Kidney (tissue), 14 donors: ENCODE results near the gene TC2N. TPM values are rescaled to one million over a fixed set of nuclear protein-coding genes. Genes with fewer than 3 reads are reported as not detected.

Experiments used
- DNase-seq, 5 donors: peaks; one replicate each; pipeline ENCODE4 v3.0.0-alpha.2; 2013 to 2020
- FAIRE-seq: peaks from 2 replicates; lab custom pipeline; 2012; peaks lifted over from hg19 to GRCh38; lab: Jason Lieb, UNC
- H3K27ac ChIP-seq, 2 donors: one replicate each; pipeline ENCODE4 v1.7.0; 2013; ENCODE audit warnings: low read depth in 2 of 2, low read length in 2 of 2, inconsistent platforms in 1 of 2
- H3K27me3 ChIP-seq: one replicate; pipeline ENCODE4 v1.7.1; 2013; ENCODE audit warnings: low read length, inconsistent platforms; ENCODE audit not compliant: control insufficient read depth, insufficient read depth
- H3K36me3 ChIP-seq, 3 donors: one replicate each; pipeline versions ENCODE4 v1.7.0 to v1.7.1; 2013; ENCODE audit warnings: low read length in 3 of 3, control low read depth in 1 of 3, inconsistent platforms in 1 of 3; ENCODE audit not compliant: insufficient read depth in 3 of 3, control insufficient read depth in 2 of 3
- H3K4me1 ChIP-seq, 3 donors: one replicate each; pipeline versions ENCODE4 v1.7.0 to v1.7.1; 2013; ENCODE audit warnings: low read length in 3 of 3, inconsistent platforms in 1 of 3, low read depth in 1 of 3; ENCODE audit not compliant: control insufficient read depth in 2 of 3, insufficient read depth in 2 of 3
- H3K4me3 ChIP-seq, 3 donors: one replicate each; pipeline versions ENCODE4 v1.7.0 to v1.8.1; 2013; ENCODE audit warnings: low read length in 3 of 3, control low read depth in 1 of 3, inconsistent platforms in 1 of 3
- H3K9ac ChIP-seq, 3 donors: one replicate each; pipeline versions ENCODE4 v1.7.0 to v1.7.1; 2013; ENCODE audit warnings: low read length in 3 of 3, control low read depth in 1 of 3, inconsistent platforms in 1 of 3
- H3K9me3 ChIP-seq, 3 donors: one replicate each; pipeline versions ENCODE4 v1.7.0 to v1.7.1; 2013; ENCODE audit warnings: low read length in 3 of 3, control low read depth in 1 of 3, inconsistent platforms in 1 of 3; ENCODE audit not compliant: control insufficient read depth in 2 of 3, insufficient read depth in 1 of 3
- intact Hi-C: fragments of 100-400 bp; cut with DNase I; formaldehyde crosslinking; loops from one replicate; pipeline ENCODE4 v1.11.1; 2022
- polyA plus RNA-seq: library from polyadenylated mRNA; stranded (reverse); fragments of 350-450 nt; fragmentation: Illumina TruSeq; extraction: RNeasy Lipid Tissue Mini Kit (QIAGEN cat#74804); gene quantifications from one replicate; pipeline ENCODE4 v1.2.3, GENCODE V29; 2014; ENCODE audit warnings: low read depth, low replicate concordance; ENCODE audit not compliant: insufficient read depth
- total RNA-seq: library from RNA; stranded (reverse); fragmentation: NEBNext Ultra II Directional; extraction: Animal tissue kit (Norgen Biotek cat#: 25700); gene quantifications from one replicate; pipeline ENCODE4 v1.2.1, GENCODE V29; 2021
- TF ChIP-seq, protein P1 (sequence below): IDR thresholded peaks from 3 replicates; pipeline ENCODE4 v1.5.1; 2012; ENCODE audit warnings: mild to moderate bottlenecking, moderate library complexity, borderline replicate concordance; ENCODE audit not compliant: insufficient read depth; ENCODE audit errors: extremely low read depth
- donor health status: control.
- donor health status: control.
- donor health status: control.
- donor health status: control.
- donor health status: control.
- donor health status: DM: yes; HTN: yes; CAD: no.
- donor health status: Normal renal cell carcinoma (clear cell type).

TC2N gene
- total and polyA plus RNA-seq, 2 donors from 2014 or later, result 5.8 to 39.7 TPM

GRCh38 chr14:91827746-91828145 is 39.6 kb downstream of the TC2N start:
- Histone ChIP-seq H3K27ac (no peak overlapping the region), H3K27me3 (no peaks in the 10 kb centered on the region), H3K4me3 (no peak overlapping the region), H3K4me1 (no peaks in the 10 kb centered on the region), H3K36me3 (no peaks in the 10 kb centered on the region), H3K9ac (no peak overlapping the region), H3K9me3 (peaks cover 0 to 4% (median 0%) of the 10 kb centered on the region in 3 donors)
- intact Hi-C loops, result no loop called here
- TF ChIP-seq, protein P1, sequence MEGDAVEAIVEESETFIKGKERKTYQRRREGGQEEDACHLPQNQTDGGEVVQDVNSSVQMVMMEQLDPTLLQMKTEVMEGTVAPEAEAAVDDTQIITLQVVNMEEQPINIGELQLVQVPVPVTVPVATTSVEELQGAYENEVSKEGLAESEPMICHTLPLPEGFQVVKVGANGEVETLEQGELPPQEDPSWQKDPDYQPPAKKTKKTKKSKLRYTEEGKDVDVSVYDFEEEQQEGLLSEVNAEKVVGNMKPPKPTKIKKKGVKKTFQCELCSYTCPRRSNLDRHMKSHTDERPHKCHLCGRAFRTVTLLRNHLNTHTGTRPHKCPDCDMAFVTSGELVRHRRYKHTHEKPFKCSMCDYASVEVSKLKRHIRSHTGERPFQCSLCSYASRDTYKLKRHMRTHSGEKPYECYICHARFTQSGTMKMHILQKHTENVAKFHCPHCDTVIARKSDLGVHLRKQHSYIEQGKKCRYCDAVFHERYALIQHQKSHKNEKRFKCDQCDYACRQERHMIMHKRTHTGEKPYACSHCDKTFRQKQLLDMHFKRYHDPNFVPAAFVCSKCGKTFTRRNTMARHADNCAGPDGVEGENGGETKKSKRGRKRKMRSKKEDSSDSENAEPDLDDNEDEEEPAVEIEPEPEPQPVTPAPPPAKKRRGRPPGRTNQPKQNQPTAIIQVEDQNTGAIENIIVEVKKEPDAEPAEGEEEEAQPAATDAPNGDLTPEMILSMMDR, result no peak
- FAIRE-seq (no peak), DNase-seq (no peak)

DNA sequence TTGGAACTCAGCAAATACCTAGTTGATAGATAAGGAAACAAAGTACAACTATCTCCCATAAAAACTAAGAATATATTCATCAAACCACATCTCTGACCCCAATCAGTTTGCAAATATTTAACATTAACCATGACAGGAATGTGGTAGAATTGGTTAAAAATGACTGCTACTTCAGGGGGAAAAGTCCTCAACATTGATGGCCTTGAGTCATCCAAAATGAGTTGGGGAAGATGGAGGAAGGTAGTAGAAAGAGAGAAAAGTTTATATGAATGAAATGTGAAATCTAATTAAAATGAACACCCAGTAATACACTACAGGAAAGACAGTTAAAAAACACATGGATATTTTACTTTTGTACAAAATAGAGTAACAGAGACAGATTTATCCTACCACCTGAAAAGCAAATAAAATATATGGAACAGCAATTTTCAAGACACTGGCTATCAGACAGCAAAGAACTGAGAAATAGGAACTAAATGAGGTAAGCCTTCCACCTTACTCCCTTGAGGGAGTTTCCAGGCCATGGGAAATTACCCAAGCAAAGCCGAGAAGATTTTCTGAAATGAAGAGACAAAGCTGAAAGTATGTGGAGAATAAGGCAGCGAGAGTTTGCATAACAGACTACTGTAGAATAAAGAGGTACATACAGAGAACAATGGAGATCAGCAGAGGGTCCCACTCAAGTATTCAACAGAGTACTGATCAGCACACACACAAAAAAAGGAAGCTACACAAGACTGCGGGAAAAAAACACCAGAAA is 49.6 kb downstream of the TC2N start:
- FAIRE-seq (no peak), DNase-seq (no peak)
- Histone ChIP-seq H3K27me3 (no peaks in the 10 kb centered on the region), H3K9me3 (no peaks in the 10 kb centered on the region), H3K27ac (no peak overlapping the region), H3K4me1 (no peaks in the 10 kb centered on the region), H3K4me3 (no peak overlapping the region), H3K9ac (no peak overlapping the region), H3K36me3 (no peaks in the 10 kb centered on the region)
- intact Hi-C loops, result no loop called here
- TF ChIP-seq, protein P1, result no peak

- TF ChIP-seq, protein P1, result no peak
- no peak for DNase-seq
- H3K36me3 ChIP-seq, result peaks cover 0 to 5% (median 0%) of the 10 kb centered on the region in 3 donors
- no peak overlapping the region for H3K4me3 ChIP-seq
- no peak overlapping the region for H3K9ac ChIP-seq
- intact Hi-C loops, result no loop called here
- peaks cover 0 to 4% (median 0%) of the 10 kb centered on the region in 3 donors for H3K9me3 ChIP-seq
- H3K27ac ChIP-seq, result no peak overlapping the region
- no peaks in the 10 kb centered on the region for H3K27me3 ChIP-seq
- no peaks in the 10 kb centered on the region for H3K4me1 ChIP-seq
- FAIRE-seq, result no peak
Observed at GRCh38 chr14:91814317-91814716, 53.0 kb downstream of the TC2N start.
